GM12873 (cell line): ENCODE results near the gene RASD1.

Source experiments
- CTCF ChIP-seq: IDR thresholded peaks from 2 replicates; pipeline ENCODE4 v1.5.1; 2012; ENCODE audit warnings: low read depth, mild to moderate bottlenecking, moderate library complexity, low read length, control low read depth; ENCODE audit not compliant: insufficient read depth; ENCODE audit errors: missing control alignments

Gene RASD1

GRCh38 chr17:17518014-17518413, 21.8 kb upstream of the RASD1 start:
- no peak for TF ChIP-seq CTCF

GRCh38 chr17:17516941-17517720, 20.9 kb upstream of the RASD1 start:
- TF ChIP-seq CTCF: no peak

GRCh38 chr17:17515934-17516930, 20.0 kb upstream of the RASD1 start:
- TF ChIP-seq CTCF: no peak

GRCh38 chr17:17514993-17515933, 19.1 kb upstream of the RASD1 start:
- no peak for TF ChIP-seq CTCF

GRCh38 chr17:17514361-17514992, 18.3 kb upstream of the RASD1 start:
- no peak for TF ChIP-seq CTCF

- no peak for TF ChIP-seq CTCF
Observed at GRCh38 chr17:17513626-17514025, 17.4 kb upstream of the RASD1 start.
